ENCODE results near the gene SDK1. TPM values are rescaled to one million over a fixed set of nuclear protein-coding genes. Genes with fewer than 3 reads are reported as not detected.

The SDK1 gene
- total RNA-seq, 2 experiments from 2014 or later: 0.25 to 0.78 TPM

DNA sequence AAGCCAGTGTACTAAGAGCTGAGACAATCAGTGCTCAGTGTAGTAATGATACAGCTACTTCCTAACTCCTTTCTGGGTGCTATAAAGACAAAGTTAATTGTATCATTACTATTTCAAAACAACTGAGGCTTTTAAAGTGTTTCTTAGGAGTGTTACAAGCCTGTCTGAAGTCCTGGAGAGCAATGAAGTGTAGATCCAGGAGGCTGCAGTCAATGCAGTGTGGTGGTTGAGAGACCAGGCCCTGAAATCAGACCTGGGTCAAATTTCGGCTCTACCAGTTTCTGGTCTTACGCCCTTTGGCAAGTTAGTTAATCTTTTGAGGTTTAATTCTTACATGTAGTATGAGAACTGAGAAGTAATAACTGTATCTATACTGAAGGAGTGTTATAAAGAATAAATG lies 387.0 kb downstream of the SDK1 start:
- Mint-ChIP-seq H3K4me3 (no peak overlapping the region), H3K36me3 (ENCODE audit: low read depth) (no peaks in the 10 kb centered on the region), H3K9me3 (no peaks in the 10 kb centered on the region), H3K4me1 (ENCODE audit: low read depth) (no peaks in the 10 kb centered on the region), H3K27ac (no peak overlapping the region), H3K27me3 (no peaks in the 10 kb centered on the region)
- POLR2A ChIA-PET: no interaction called here
- DNase-seq: no peak
- TF ChIP-seq, protein P1, sequence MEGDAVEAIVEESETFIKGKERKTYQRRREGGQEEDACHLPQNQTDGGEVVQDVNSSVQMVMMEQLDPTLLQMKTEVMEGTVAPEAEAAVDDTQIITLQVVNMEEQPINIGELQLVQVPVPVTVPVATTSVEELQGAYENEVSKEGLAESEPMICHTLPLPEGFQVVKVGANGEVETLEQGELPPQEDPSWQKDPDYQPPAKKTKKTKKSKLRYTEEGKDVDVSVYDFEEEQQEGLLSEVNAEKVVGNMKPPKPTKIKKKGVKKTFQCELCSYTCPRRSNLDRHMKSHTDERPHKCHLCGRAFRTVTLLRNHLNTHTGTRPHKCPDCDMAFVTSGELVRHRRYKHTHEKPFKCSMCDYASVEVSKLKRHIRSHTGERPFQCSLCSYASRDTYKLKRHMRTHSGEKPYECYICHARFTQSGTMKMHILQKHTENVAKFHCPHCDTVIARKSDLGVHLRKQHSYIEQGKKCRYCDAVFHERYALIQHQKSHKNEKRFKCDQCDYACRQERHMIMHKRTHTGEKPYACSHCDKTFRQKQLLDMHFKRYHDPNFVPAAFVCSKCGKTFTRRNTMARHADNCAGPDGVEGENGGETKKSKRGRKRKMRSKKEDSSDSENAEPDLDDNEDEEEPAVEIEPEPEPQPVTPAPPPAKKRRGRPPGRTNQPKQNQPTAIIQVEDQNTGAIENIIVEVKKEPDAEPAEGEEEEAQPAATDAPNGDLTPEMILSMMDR (IDR thresholded peaks at IDR 0.05): no peak
- CTCF ChIA-PET: no interaction called here
- intact Hi-C loops (cut with micrococcal nuclease): no loop called here
- no peak for ATAC-seq

GRCh38 chr7:3688842-3689241 lies 387.8 kb downstream of the SDK1 start:
- ChIA-PET POLR2A (no interaction called here), CTCF (no interaction called here)
- Mint-ChIP-seq H3K4me1 (ENCODE audit: low read depth) (no peaks in the 10 kb centered on the region), H3K27ac (no peak overlapping the region), H3K9me3 (no peaks in the 10 kb centered on the region), H3K27me3 (no peaks in the 10 kb centered on the region), H3K36me3 (ENCODE audit: low read depth) (no peaks in the 10 kb centered on the region), H3K4me3 (no peak overlapping the region)
- TF ChIP-seq, protein P1 (IDR thresholded peaks at IDR 0.05): no peak
- ATAC-seq: no peak
- intact Hi-C loops (cut with micrococcal nuclease): no loop called here
- no peak for DNase-seq

DNA sequence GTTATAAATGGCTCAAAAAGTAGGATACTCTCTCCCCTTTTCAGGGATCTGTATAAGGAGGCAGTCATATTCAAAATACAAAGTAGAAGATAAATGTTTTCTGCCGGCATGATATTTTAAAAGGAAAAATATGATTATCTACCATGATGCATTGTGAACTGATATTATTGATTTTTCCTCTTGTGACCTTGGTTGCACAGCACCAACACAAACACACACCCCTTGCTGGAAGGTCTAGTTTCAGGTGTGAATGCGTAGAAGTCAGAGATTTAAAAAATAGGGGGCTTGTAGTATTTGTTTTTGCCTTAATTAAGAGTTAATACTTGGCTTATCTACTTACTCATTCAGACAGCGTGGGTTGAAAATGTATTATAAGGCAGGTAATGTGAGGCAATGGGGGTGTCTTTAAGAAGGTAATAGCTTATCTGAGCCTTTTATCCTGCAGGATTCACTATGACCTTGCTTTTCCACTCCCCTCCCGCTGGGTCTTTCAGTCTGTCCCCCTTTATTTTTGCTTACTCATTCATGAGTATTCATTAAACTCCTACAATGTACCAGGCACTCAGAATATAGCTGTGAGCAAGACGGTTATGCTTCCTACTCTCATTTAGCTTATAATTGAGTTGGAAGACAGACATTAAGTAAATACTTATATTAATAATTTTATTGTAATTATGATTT lies 390.6 kb downstream of the SDK1 start:
- POLR2A ChIA-PET: interaction anchor here (0.6 kb wide), 1 partner anchor 132 kb away, joined by 3 read pairs; no protein-coding TSS in a partner anchor
- TF ChIP-seq, protein P1 (IDR thresholded peaks at IDR 0.05): no peak
- CTCF ChIA-PET: no interaction called here
- Mint-ChIP-seq H3K4me3 (no peak overlapping the region), H3K9me3 (no peaks in the 10 kb centered on the region), H3K4me1 (ENCODE audit: low read depth) (no peaks in the 10 kb centered on the region), H3K36me3 (ENCODE audit: low read depth) (no peaks in the 10 kb centered on the region), H3K27ac (no peak overlapping the region), H3K27me3 (no peaks in the 10 kb centered on the region)
- intact Hi-C loops (cut with micrococcal nuclease): no loop called here
- ATAC-seq (no peak), DNase-seq (no peak)

GRCh38 chr7:3695602-3696001 lies 394.6 kb downstream of the SDK1 start:
- Mint-ChIP-seq H3K36me3 (ENCODE audit: low read depth) (no peaks in the 10 kb centered on the region), H3K4me1 (ENCODE audit: low read depth) (peaks cover 11% of the 10 kb centered on the region), H3K27ac (no peak overlapping the region), H3K4me3 (no peak overlapping the region), H3K27me3 (peaks cover 2% of the 10 kb centered on the region), H3K9me3 (no peaks in the 10 kb centered on the region)
- intact Hi-C loops (cut with micrococcal nuclease): no loop called here
- TF ChIP-seq, protein P1 (IDR thresholded peaks at IDR 0.05): no peak
- ATAC-seq: no peak
- ChIA-PET POLR2A (no interaction called here), CTCF (interaction anchor here (0.7 kb wide), 1 partner anchor 23 kb away, joined by 3 read pairs; no protein-coding TSS in a partner anchor)
- no peak for DNase-seq

GRCh38 chr7:3696113-3696512 lies 395.1 kb downstream of the SDK1 start:
- H3K4me1 Mint-ChIP-seq (ENCODE audit: low read depth): peaks cover 11% of the 10 kb centered on the region
- no peaks in the 10 kb centered on the region for H3K36me3 Mint-ChIP-seq (ENCODE audit: low read depth)
- CTCF ChIA-PET: interaction anchor here (0.7 kb wide), 1 partner anchor 23 kb away, joined by 3 read pairs; no protein-coding TSS in a partner anchor
- no peak for ATAC-seq
- no peak for DNase-seq
- intact Hi-C loops (cut with micrococcal nuclease): no loop called here
- POLR2A ChIA-PET: no interaction called here
- TF ChIP-seq, protein P1 (IDR thresholded peaks at IDR 0.05): no peak
- H3K4me3 Mint-ChIP-seq: no peak overlapping the region
- no peak overlapping the region for H3K27ac Mint-ChIP-seq
- no peaks in the 10 kb centered on the region for H3K9me3 Mint-ChIP-seq
- peaks cover 2% of the 10 kb centered on the region for H3K27me3 Mint-ChIP-seq

Data from activated CD8-positive, alpha-beta T cell treated with anti-CD3 and anti-CD28 coated beads for 36 hours (primary cell).